GM12874 (cell line): ENCODE measurements around the gene HOXA4.
A peak's percentile ranks its signal among the peaks of the same experiment; 100 is the strongest.

Experiments used
- CTCF ChIP-seq: IDR thresholded peaks from 2 replicates; pipeline ENCODE4 v1.5.1; 2011; ENCODE audit warnings: low read depth, mild to moderate bottlenecking, control low read depth, low read length, moderate library complexity; ENCODE audit not compliant: insufficient read depth

Gene HOXA4

GRCh38 chr7:27130540-27131389, at the start of gene HOXA4:
Gene HOXA4 (minus strand): TSS chr7:27130757. CDS start chr7:27130733, 24 bp downstream.
- TF ChIP-seq CTCF = no peak

- peak; percentile 82 for TF ChIP-seq CTCF
Observed at GRCh38 chr7:27179503-27180430, 49.2 kb upstream of the HOXA4 start.

GRCh38 chr7:27179030-27179429, 48.5 kb upstream of the HOXA4 start:
- TF ChIP-seq CTCF = no peak

GRCh38 chr7:27178366-27178765, 47.8 kb upstream of the HOXA4 start:
- no peak for TF ChIP-seq CTCF

- TF ChIP-seq CTCF = no peak
Observed at GRCh38 chr7:27177795-27178320, 47.3 kb upstream of the HOXA4 start.

- no peak for TF ChIP-seq CTCF
Observed at GRCh38 chr7:27176962-27177794, 46.6 kb upstream of the HOXA4 start.
